HEK293 (cell line): ENCODE measurements around the gene PI4KB.

ENCODE experiments used
- CTCF ChIA-PET: fragments of 350-600 bp; formaldehyde crosslinking; extraction: SDS; loops from one replicate; lab custom pipeline; 2021; ENCODE audit warnings: antibody characterized with exemption; lab: Yijun Ruan, JAX
- POLR2A ChIA-PET: fragments of 300-600 bp; formaldehyde crosslinking; extraction: SDS; loops from one replicate; lab custom pipeline; 2020; ENCODE audit warnings: antibody characterized with exemption, inconsistent platforms; lab: Yijun Ruan, JAX
- H3K27ac ChIP-seq: fragments of 200-500 bp; sonication (Bioruptor generic); 2 replicates; pipeline ENCODE4 v1.5.1; 2014; ENCODE audit warnings: low read depth, low read length, control low read depth, inconsistent platforms; ENCODE audit errors: extremely low read depth
- H3K36me3 ChIP-seq, 2 experiments: fragments of 200-500 bp in 1 of 2; sonication (Bioruptor generic) in 1 of 2; 1 replicate in 1 of 2; 2 replicates in 1 of 2; pipeline ENCODE4 v1.5.1; 2014 to 2017; ENCODE audit warnings: inconsistent platforms in 2 of 2, low read length in 2 of 2; ENCODE audit not compliant: control insufficient read depth in 2 of 2, insufficient read depth in 1 of 2
- H3K4me1 ChIP-seq: fragments of 200-500 bp; sonication (Bioruptor generic); 2 replicates; pipeline ENCODE4 v1.5.1; 2014; ENCODE audit warnings: mild to moderate bottlenecking, low read length, inconsistent platforms; ENCODE audit not compliant: control insufficient read depth, insufficient read depth
- H3K4me3 ChIP-seq: 2 replicates; pipeline ENCODE4 v1.5.1; 2011; ENCODE audit warnings: low read depth, mild to moderate bottlenecking, control low read depth, low read length, moderate library complexity
- H3K9me3 ChIP-seq: fragments of 200-500 bp; sonication (Bioruptor generic); 2 replicates; pipeline ENCODE4 v1.5.1; 2014; ENCODE audit warnings: low read depth, low read length, inconsistent platforms; ENCODE audit not compliant: control insufficient read depth, insufficient read depth
- MEIS1 ChIP-seq: sonication (generic); formaldehyde crosslinking; IDR thresholded peaks from 2 replicates; pipeline ENCODE4 v1.8.1; 2022; ENCODE audit warnings: missing genetic modification reagents, mild to moderate bottlenecking, borderline replicate concordance
- MZF1 ChIP-seq: fragments of 450-650 bp; formaldehyde crosslinking; IDR thresholded peaks from 2 replicates; pipeline ENCODE4 v1.5.1; 2017; ENCODE audit warnings: missing biosample characterization, missing genetic modification characterization, borderline replicate concordance
- SCRT1 ChIP-seq: fragments of 450-650 bp; formaldehyde crosslinking; IDR thresholded peaks from 2 replicates; pipeline ENCODE4 v1.5.1; 2016; ENCODE audit warnings: missing biosample characterization, missing genetic modification characterization, borderline replicate concordance
- TRIM28 ChIP-seq: IDR thresholded peaks from 2 replicates; pipeline ENCODE4 v1.6.1; 2011; ENCODE audit warnings: low read length, control low read depth, borderline replicate concordance
- ZBTB17 ChIP-seq: fragments of 450-650 bp; formaldehyde crosslinking; IDR thresholded peaks from 2 replicates; pipeline ENCODE4 v1.5.1; 2016; ENCODE audit warnings: missing biosample characterization, missing genetic modification characterization
- ZEB2 ChIP-seq: fragments of 450-650 bp; formaldehyde crosslinking; IDR thresholded peaks from 2 replicates; pipeline ENCODE4 v1.5.1; 2016; ENCODE audit warnings: missing biosample characterization, missing genetic modification characterization
- ZFHX2 ChIP-seq: fragments of 450-650 bp; formaldehyde crosslinking; conservative IDR thresholded peaks from 2 replicates; pipeline ENCODE4 v1.5.1; 2016; ENCODE audit warnings: missing biosample characterization, missing genetic modification characterization
- ZNF121 ChIP-seq: fragments of 450-650 bp; formaldehyde crosslinking; IDR thresholded peaks from 2 replicates; pipeline ENCODE4 v1.5.1; 2016; ENCODE audit warnings: missing biosample characterization, missing genetic modification characterization
- ZNF175 ChIP-seq: fragments of 450-650 bp; formaldehyde crosslinking; IDR thresholded peaks from 2 replicates; pipeline ENCODE4 v1.5.1; 2016; ENCODE audit warnings: missing biosample characterization, missing genetic modification characterization
- ZNF2 ChIP-seq: fragments of 450-650 bp; formaldehyde crosslinking; IDR thresholded peaks from 2 replicates; pipeline ENCODE4 v1.5.1; 2016; ENCODE audit warnings: missing biosample characterization, missing genetic modification characterization
- ZNF23 ChIP-seq: fragments of 450-650 bp; formaldehyde crosslinking; IDR thresholded peaks from 2 replicates; pipeline ENCODE4 v1.5.1; 2016; ENCODE audit warnings: missing biosample characterization, missing genetic modification characterization, borderline replicate concordance
- ZNF266 ChIP-seq: fragments of 450-650 bp; formaldehyde crosslinking; IDR thresholded peaks from 2 replicates; pipeline ENCODE4 v1.5.1; 2016; ENCODE audit warnings: missing biosample characterization, missing genetic modification characterization, low read depth
- ZNF391 ChIP-seq: fragments of 450-650 bp; formaldehyde crosslinking; IDR thresholded peaks from 2 replicates; pipeline ENCODE4 v1.5.1; 2016; ENCODE audit warnings: low read depth, missing biosample characterization, missing genetic modification characterization, borderline replicate concordance
- ZNF555 ChIP-seq: fragments of 450-650 bp; formaldehyde crosslinking; conservative IDR thresholded peaks from 2 replicates; pipeline ENCODE4 v1.5.1; 2017; ENCODE audit warnings: missing biosample characterization, mild to moderate bottlenecking, missing genetic modification characterization, inconsistent platforms
- ZNF560 ChIP-seq: fragments of 450-650 bp; formaldehyde crosslinking; IDR thresholded peaks from 2 replicates; pipeline ENCODE4 v1.5.1; 2017; ENCODE audit warnings: missing biosample characterization, missing genetic modification characterization, borderline replicate concordance
- ZNF600 ChIP-seq: fragments of 450-650 bp; formaldehyde crosslinking; IDR thresholded peaks from 2 replicates; pipeline ENCODE4 v1.5.1; 2016; ENCODE audit warnings: missing biosample characterization, missing genetic modification characterization
- ZNF654 ChIP-seq: fragments of 450-650 bp; formaldehyde crosslinking; IDR thresholded peaks from 2 replicates; pipeline ENCODE4 v1.5.1; 2016; ENCODE audit warnings: low read depth, missing biosample characterization, missing genetic modification characterization
- ZNF660 ChIP-seq: fragments of 450-650 bp; IDR thresholded peaks from 2 replicates; pipeline ENCODE4 v1.5.1; 2018; ENCODE audit warnings: missing biosample characterization, mild to moderate bottlenecking, missing genetic modification characterization
- TF ChIP-seq, protein P1 (sequence below): fragments of 450-650 bp; IDR thresholded peaks from 2 replicates; pipeline ENCODE4 v1.5.1; 2018; ENCODE audit warnings: missing biosample characterization, mild to moderate bottlenecking, missing genetic modification characterization
- TF ChIP-seq, protein P2 (sequence below): fragments of 450-650 bp; formaldehyde crosslinking; IDR thresholded peaks from 2 replicates; pipeline ENCODE4 v1.5.1; 2017; ENCODE audit warnings: missing biosample characterization, missing genetic modification characterization
- TF ChIP-seq, protein P3 (sequence below): fragments of 450-650 bp; formaldehyde crosslinking; IDR thresholded peaks from 2 replicates; pipeline ENCODE4 v1.5.1; 2016; ENCODE audit warnings: missing biosample characterization, missing genetic modification characterization

Gene PI4KB

DNA sequence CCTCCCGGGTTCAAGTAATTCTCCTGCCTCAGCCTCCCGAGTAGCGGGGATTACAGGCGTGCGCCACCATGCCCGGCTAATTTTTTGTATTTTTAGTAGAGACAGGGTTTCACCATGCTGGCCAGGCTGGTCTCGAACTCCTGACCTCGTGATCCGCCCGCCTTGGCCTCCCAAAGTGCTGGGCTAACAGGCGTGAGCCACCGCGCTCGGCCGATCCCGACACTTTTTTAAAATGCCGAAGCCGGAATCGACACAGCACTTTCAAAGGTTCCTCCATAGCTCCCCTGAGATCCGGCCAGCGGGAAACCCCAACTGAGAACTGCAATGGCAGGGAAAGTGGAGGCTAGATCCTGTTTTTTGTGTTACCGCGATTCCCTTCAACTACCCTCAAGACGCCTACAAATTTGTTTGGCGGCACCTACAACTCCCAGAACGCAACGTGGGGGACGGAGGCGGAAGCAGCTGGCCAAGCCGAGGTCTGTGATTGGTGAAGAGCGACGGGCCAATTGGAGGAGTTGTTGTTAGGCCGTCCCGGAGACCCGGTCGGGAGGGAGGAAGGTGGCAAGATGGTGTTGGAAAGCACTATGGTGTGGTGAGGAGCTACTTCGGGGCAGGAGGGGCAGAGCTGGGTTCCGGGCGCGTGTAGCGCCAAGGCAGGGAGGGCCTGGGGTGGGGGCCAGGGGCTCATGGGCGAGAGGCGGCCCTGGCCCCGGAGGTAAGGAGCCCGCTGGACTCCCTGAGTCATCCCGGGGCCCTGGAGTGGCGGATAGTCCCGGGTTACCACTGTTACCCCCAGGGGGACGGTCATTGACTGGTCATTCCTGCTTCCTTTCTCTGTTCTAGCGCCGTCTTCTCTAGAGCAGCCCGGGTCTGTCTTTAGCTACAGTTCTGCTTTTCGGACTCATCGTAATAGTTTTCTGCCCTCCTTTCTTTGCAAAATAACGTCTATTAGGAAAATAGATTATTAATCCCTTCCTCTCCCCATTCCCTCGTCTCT is 72.7 kb downstream of the PI4KB start, which contains the start of gene PSMD4 (continued):
- no peak for TF ChIP-seq MEIS1 (CRISPR knock-in tag)

DNA sequence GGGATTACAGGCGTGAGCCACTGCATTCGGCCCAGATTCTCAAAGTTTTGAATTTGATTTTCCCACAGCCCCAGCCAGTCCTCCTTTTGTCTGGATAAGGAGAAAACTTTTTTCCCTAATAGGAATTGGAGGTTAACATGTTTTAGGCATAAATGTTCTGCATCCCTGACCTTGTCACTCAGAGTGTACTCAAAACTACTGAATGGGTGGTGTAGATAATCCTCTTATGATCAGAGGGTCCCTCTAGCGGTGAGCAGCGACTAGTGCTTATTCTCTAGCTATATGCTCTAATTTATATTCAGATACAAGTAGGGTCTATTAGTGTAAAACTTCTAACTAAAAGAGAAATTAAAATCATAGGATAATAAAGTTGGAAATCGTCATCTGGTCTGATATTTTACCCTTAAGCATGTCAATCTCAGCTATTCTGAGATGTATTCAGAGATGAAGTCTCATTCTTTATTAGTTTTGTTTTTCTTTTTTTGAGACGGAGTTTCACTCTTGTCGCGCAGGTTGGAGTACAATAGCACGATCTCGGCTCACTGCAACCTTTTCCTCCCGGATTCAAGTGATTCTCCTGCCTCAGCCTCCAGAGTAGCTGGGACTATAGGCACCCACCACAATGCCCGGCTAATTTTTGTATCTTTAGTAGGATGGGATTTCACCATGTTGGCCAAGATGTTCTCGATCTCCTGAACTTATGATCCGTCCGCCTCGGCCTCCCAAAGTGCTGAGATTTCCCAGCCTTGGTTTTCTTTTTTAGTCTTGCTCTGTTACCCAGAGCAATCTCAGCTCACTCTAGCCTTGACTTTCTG is 75.4 kb downstream of the PI4KB start:
- POLR2A ChIA-PET, result interaction anchor here (0.5 to 1.5 kb wide), 6 partner anchors 16 to 62 kb away, joined by 3 to 5 read pairs (median 4); partner anchors contain the start of gene VPS72
- H3K4me3 ChIP-seq, result no peak overlapping the region
- CTCF ChIA-PET, result interaction anchor here (0.6 to 3.3 kb wide), 32 partner anchors 9 to 512 kb away, joined by 3 to 16 read pairs (median 4); partner anchors contain the start of genes SCNM1, TMOD4 and VPS72
- TF ChIP-seq ZNF2 (tag by site-specific recombination) (peak; percentile 94), SCRT1 (tag by site-specific recombination) (no peak), ZNF175 (tag by site-specific recombination) (no peak), ZNF391 (tag by site-specific recombination) (no peak), ZNF654 (tag by site-specific recombination) (peak; percentile 71), ZBTB17 (tag by site-specific recombination) (peak; percentile 72), MZF1 (tag by site-specific recombination) (no peak), ZNF555 (tag by site-specific recombination) (no peak), ZFHX2 (tag by site-specific recombination) (no peak), ZNF23 (tag by site-specific recombination) (no peak), TRIM28 (0 out of 2 replicates have a peak, but pooled peaks have one; percentile 50), MEIS1 (CRISPR knock-in tag) (no peak), ZEB2 (tag by site-specific recombination) (no peak), ZNF560 (tag by site-specific recombination) (no peak), ZNF660 (tag by site-specific recombination) (0 out of 2 replicates have a peak, but pooled peaks have one; percentile 42), ZNF600 (tag by site-specific recombination) (peak; percentile 57; the same call in 1 of the 2 replicates), ZNF266 (no peak), ZNF121 (tag by site-specific recombination) (no peak)
- TF ChIP-seq, protein P1, sequence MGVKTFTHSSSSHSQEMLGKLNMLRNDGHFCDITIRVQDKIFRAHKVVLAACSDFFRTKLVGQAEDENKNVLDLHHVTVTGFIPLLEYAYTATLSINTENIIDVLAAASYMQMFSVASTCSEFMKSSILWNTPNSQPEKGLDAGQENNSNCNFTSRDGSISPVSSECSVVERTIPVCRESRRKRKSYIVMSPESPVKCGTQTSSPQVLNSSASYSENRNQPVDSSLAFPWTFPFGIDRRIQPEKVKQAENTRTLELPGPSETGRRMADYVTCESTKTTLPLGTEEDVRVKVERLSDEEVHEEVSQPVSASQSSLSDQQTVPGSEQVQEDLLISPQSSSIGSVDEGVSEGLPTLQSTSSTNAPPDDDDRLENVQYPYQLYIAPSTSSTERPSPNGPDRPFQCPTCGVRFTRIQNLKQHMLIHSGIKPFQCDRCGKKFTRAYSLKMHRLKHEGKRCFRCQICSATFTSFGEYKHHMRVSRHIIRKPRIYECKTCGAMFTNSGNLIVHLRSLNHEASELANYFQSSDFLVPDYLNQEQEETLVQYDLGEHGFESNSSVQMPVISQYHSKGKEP (tag by site-specific recombination), result peak; percentile 52; the same call in 1 of the 2 replicates
- TF ChIP-seq, protein P2, sequence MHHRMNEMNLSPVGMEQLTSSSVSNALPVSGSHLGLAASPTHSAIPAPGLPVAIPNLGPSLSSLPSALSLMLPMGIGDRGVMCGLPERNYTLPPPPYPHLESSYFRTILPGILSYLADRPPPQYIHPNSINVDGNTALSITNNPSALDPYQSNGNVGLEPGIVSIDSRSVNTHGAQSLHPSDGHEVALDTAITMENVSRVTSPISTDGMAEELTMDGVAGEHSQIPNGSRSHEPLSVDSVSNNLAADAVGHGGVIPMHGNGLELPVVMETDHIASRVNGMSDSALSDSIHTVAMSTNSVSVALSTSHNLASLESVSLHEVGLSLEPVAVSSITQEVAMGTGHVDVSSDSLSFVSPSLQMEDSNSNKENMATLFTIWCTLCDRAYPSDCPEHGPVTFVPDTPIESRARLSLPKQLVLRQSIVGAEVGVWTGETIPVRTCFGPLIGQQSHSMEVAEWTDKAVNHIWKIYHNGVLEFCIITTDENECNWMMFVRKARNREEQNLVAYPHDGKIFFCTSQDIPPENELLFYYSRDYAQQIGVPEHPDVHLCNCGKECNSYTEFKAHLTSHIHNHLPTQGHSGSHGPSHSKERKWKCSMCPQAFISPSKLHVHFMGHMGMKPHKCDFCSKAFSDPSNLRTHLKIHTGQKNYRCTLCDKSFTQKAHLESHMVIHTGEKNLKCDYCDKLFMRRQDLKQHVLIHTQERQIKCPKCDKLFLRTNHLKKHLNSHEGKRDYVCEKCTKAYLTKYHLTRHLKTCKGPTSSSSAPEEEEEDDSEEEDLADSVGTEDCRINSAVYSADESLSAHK (tag by site-specific recombination), result no peak
- TF ChIP-seq, protein P3, sequence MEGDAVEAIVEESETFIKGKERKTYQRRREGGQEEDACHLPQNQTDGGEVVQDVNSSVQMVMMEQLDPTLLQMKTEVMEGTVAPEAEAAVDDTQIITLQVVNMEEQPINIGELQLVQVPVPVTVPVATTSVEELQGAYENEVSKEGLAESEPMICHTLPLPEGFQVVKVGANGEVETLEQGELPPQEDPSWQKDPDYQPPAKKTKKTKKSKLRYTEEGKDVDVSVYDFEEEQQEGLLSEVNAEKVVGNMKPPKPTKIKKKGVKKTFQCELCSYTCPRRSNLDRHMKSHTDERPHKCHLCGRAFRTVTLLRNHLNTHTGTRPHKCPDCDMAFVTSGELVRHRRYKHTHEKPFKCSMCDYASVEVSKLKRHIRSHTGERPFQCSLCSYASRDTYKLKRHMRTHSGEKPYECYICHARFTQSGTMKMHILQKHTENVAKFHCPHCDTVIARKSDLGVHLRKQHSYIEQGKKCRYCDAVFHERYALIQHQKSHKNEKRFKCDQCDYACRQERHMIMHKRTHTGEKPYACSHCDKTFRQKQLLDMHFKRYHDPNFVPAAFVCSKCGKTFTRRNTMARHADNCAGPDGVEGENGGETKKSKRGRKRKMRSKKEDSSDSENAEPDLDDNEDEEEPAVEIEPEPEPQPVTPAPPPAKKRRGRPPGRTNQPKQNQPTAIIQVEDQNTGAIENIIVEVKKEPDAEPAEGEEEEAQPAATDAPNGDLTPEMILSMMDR (tag by site-specific recombination), result peak; percentile 28; the same call in 1 of the 2 replicates
- H3K4me1 ChIP-seq, result no peaks in the 10 kb centered on the region
- H3K27ac ChIP-seq, result no peak overlapping the region
- H3K9me3 ChIP-seq, result no peaks in the 10 kb centered on the region
- peaks cover 17 to 32% of the 10 kb centered on the region in 2 experiments for H3K36me3 ChIP-seq
